GM12878 (cell line): ENCODE data around the gene PLCD1.

Source experiments
- ASH2L ChIP-seq: fragments of 300-600, 200-600 bp; sonication (generic); IDR thresholded peaks from 2 replicates; pipeline ENCODE4 v1.6.1; 2017; ENCODE audit warnings: low read depth, mild to moderate bottlenecking, borderline replicate concordance
- EZH2 ChIP-seq: IDR thresholded peaks from 2 replicates; pipeline ENCODE4 v1.6.1; 2012; ENCODE audit warnings: low read depth, mild to moderate bottlenecking, control low read depth, inconsistent platforms, low read length, borderline replicate concordance; ENCODE audit not compliant: control insufficient read depth
- FOXM1 ChIP-seq: IDR thresholded peaks from 2 replicates; pipeline ENCODE4 v1.6.1; 2012; ENCODE audit warnings: low read depth, mild to moderate bottlenecking, inconsistent platforms, low read length, moderate library complexity
- GABPA ChIP-seq: IDR thresholded peaks from 2 replicates; pipeline ENCODE4 v1.6.1; 2014; ENCODE audit warnings: antibody characterized with exemption, low read depth, mild to moderate bottlenecking, inconsistent platforms
- HCFC1 ChIP-seq: fragments of 150-350 bp; IDR thresholded peaks from 2 replicates; pipeline ENCODE4 v1.6.1; 2014; ENCODE audit warnings: low read length
- NR2F1 ChIP-seq: fragments of 450-650 bp; conservative IDR thresholded peaks from 2 replicates; pipeline ENCODE4 v1.6.1; 2017; ENCODE audit warnings: mild to moderate bottlenecking
- PML ChIP-seq: IDR thresholded peaks from 2 replicates; pipeline ENCODE4 v1.6.1; 2012; ENCODE audit warnings: low read length, inconsistent platforms
- SIN3A ChIP-seq: IDR thresholded peaks from 2 replicates; pipeline ENCODE4 v1.6.1; 2012; ENCODE audit warnings: low read depth, low read length, improper control_type of control experiment
- TAF1 ChIP-seq: IDR thresholded peaks from 2 replicates; pipeline ENCODE4 v1.6.1; 2011; ENCODE audit warnings: mild to moderate bottlenecking, low read depth, low read length, borderline replicate concordance
- TF ChIP-seq, protein P1 (sequence below), 3 experiments: IDR thresholded peaks in 2 of 3; conservative IDR thresholded peaks in 1 of 3; 2 replicates each; pipeline ENCODE4 v1.5.1; 2011; ENCODE audit warnings: low read depth in 3 of 3, low read length in 3 of 3, mild to moderate bottlenecking in 3 of 3, control low read depth in 2 of 3, moderate library complexity in 2 of 3, inconsistent platforms in 1 of 3, mixed read lengths in 1 of 3; ENCODE audit not compliant: control insufficient read depth in 2 of 3, insufficient read depth in 1 of 3; ENCODE audit errors: extremely low read depth in 1 of 3

GRCh38 chr3:38007754-38008090 lies 21.7 kb downstream of the PLCD1 start:
- TF ChIP-seq GABPA (no peak), HCFC1 (no peak), PML (no peak), SIN3A (no peak), TAF1 (no peak), ASH2L (no peak), NR2F1 (no peak), EZH2 (no peak), FOXM1 (no peak)
- TF ChIP-seq, protein P1, sequence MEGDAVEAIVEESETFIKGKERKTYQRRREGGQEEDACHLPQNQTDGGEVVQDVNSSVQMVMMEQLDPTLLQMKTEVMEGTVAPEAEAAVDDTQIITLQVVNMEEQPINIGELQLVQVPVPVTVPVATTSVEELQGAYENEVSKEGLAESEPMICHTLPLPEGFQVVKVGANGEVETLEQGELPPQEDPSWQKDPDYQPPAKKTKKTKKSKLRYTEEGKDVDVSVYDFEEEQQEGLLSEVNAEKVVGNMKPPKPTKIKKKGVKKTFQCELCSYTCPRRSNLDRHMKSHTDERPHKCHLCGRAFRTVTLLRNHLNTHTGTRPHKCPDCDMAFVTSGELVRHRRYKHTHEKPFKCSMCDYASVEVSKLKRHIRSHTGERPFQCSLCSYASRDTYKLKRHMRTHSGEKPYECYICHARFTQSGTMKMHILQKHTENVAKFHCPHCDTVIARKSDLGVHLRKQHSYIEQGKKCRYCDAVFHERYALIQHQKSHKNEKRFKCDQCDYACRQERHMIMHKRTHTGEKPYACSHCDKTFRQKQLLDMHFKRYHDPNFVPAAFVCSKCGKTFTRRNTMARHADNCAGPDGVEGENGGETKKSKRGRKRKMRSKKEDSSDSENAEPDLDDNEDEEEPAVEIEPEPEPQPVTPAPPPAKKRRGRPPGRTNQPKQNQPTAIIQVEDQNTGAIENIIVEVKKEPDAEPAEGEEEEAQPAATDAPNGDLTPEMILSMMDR (IDR thresholded peaks at IDR 0.05 in 2 of 3, conservative IDR thresholded peaks at IDR 0.05 in 1 of 3; ENCODE audit: control insufficient read depth in 2 of 3, extremely low read depth in 1 of 3, insufficient read depth in 1 of 3, low read depth in 3 of 3, low read length in 3 of 3), result no peak
